Trophoblast cell (in vitro differentiated cells and primary cell): ENCODE measurements around the gene TACC2.

Experiments used
- DNase-seq, 2 donors: peaks; one replicate each; pipeline ENCODE4 v3.0.0-alpha.2; 2016
- H2AFZ ChIP-seq: 2 replicates; pipeline ENCODE4 v1.6.1; 2013; ENCODE audit warnings: low read length, moderate library complexity, mild to moderate bottlenecking; ENCODE audit not compliant: insufficient read depth, poor library complexity
- H2AK5ac ChIP-seq: 2 replicates; pipeline ENCODE4 v1.6.1; 2013; ENCODE audit warnings: mild to moderate bottlenecking, low read length
- H2BK120ac ChIP-seq: 2 replicates; pipeline ENCODE4 v1.6.1; 2013; ENCODE audit warnings: low read length, mild to moderate bottlenecking, moderate library complexity; ENCODE audit not compliant: insufficient read depth, poor library complexity
- H2BK12ac ChIP-seq: 2 replicates; pipeline ENCODE4 v1.6.1; 2013; ENCODE audit warnings: mild to moderate bottlenecking, low read length, moderate library complexity
- H2BK5ac ChIP-seq: 2 replicates; pipeline ENCODE4 v1.6.1; 2013; ENCODE audit warnings: low read length, low read depth, moderate library complexity, mild to moderate bottlenecking; ENCODE audit not compliant: poor library complexity
- H3K14ac ChIP-seq: 2 replicates; pipeline ENCODE4 v1.6.1; 2013; ENCODE audit warnings: mild to moderate bottlenecking, low read length
- H3K18ac ChIP-seq: 2 replicates; pipeline ENCODE4 v1.6.1; 2013; ENCODE audit warnings: mild to moderate bottlenecking, low read length
- H3K23ac ChIP-seq: 2 replicates; pipeline ENCODE4 v1.6.1; 2013; ENCODE audit warnings: low read length
- H3K27ac ChIP-seq: 2 replicates; pipeline ENCODE4 v1.5.1; 2013; ENCODE audit warnings: low read depth, mild to moderate bottlenecking, inconsistent platforms, low read length, moderate library complexity
- H3K27me3 ChIP-seq: 2 replicates; pipeline ENCODE4 v1.6.1; 2013; ENCODE audit warnings: inconsistent platforms, mild to moderate bottlenecking, low read length, moderate library complexity; ENCODE audit not compliant: insufficient read depth
- H3K36me3 ChIP-seq, 2 experiments: 1 replicate in 1 of 2; 2 replicates in 1 of 2; pipeline ENCODE4 v1.6.1; 2013; ENCODE audit warnings: low read length in 2 of 2, mild to moderate bottlenecking in 2 of 2, moderate library complexity in 1 of 2; ENCODE audit not compliant: insufficient read depth in 2 of 2, control insufficient read depth in 1 of 2
- H3K4ac ChIP-seq: 2 replicates; pipeline ENCODE4 v1.6.1; 2013; ENCODE audit warnings: low read depth, mild to moderate bottlenecking, low read length, moderate library complexity
- H3K4me1 ChIP-seq, 2 experiments: 1 replicate in 1 of 2; 2 replicates in 1 of 2; pipeline ENCODE4 v1.6.1; 2013; ENCODE audit warnings: low read length in 2 of 2, mild to moderate bottlenecking in 2 of 2, moderate library complexity in 1 of 2; ENCODE audit not compliant: insufficient read depth in 2 of 2, control insufficient read depth in 1 of 2
- H3K4me2 ChIP-seq: 2 replicates; pipeline ENCODE4 v1.6.1; 2013; ENCODE audit warnings: inconsistent platforms, mild to moderate bottlenecking, low read length, moderate library complexity
- H3K4me3 ChIP-seq: 2 replicates; pipeline ENCODE4 v1.5.1; 2013; ENCODE audit warnings: mild to moderate bottlenecking, low read depth, low read length, inconsistent platforms
- H3K79me1 ChIP-seq: one replicate; pipeline ENCODE4 v1.6.1; 2013; ENCODE audit warnings: low read length
- H3K79me2 ChIP-seq: 2 replicates; pipeline ENCODE4 v1.6.1; 2013; ENCODE audit warnings: low read length, mild to moderate bottlenecking; ENCODE audit not compliant: control insufficient read depth, insufficient read depth, poor library complexity
- H3K9ac ChIP-seq: 2 replicates; pipeline ENCODE4 v1.6.1; 2013; ENCODE audit warnings: mild to moderate bottlenecking, low read length
- H3K9me3 ChIP-seq: 2 replicates; pipeline ENCODE4 v1.6.1; 2013; ENCODE audit warnings: low read depth, mild to moderate bottlenecking, control low read depth, inconsistent platforms, low read length; ENCODE audit not compliant: insufficient read depth
- H4K12ac ChIP-seq: 2 replicates; pipeline ENCODE4 v1.6.1; 2013; ENCODE audit warnings: low read depth, mild to moderate bottlenecking, low read length, moderate library complexity
- H4K8ac ChIP-seq: 2 replicates; pipeline ENCODE4 v1.6.1; 2013; ENCODE audit warnings: low read depth, mild to moderate bottlenecking, low read length, moderate library complexity
- H4K91ac ChIP-seq: one replicate; pipeline ENCODE4 v1.6.1; 2013; ENCODE audit warnings: low read depth, mild to moderate bottlenecking, low read length, moderate library complexity
- WGBS: extraction: QIAGEN DNeasy Blood & Tissue Kit; methylation state at CpG from one replicate; pipeline ENCODE4 v1.1.7; 2013; ENCODE audit warnings: missing lambda C conversion rate; ENCODE audit not compliant: insufficient read length, insufficient coverage; ENCODE audit errors: extremely low coverage; 5-methylcytosine and 5-hydroxymethylcytosine counted together

Gene TACC2

DNA sequence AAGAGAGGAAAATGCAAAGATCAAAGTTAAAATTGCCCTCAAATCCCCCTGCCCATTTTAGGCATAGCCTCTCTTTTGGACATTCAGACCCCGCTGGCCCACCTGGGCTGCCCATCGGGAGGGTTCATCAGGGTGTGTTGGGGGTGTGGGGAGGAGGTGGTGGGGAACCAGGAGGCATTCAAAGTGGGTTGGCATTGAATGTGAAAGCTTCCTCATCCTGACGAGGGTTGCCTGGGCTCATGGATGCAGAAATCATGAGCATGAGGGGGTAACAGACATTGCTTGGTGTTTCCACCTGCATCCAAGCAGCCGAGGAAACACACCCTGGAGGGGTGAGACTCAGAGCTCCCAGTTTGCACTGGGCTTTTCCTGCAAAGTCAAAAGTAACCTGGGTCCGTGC is 302.8 kb downstream of the TACC2 start:
- Histone ChIP-seq H2AFZ (no peak overlapping the region), H3K4me1 (peaks cover 8 to 13% of the 10 kb centered on the region in 2 experiments), H3K79me1 (no peaks in the 10 kb centered on the region), H2BK12ac (no peak overlapping the region), H3K9me3 (no peaks in the 10 kb centered on the region), H2BK120ac (no peak overlapping the region), H3K14ac (no peak overlapping the region), H2AK5ac (no peak overlapping the region), H4K91ac (no peak overlapping the region), H3K27ac (no peak overlapping the region), H3K4me3 (no peak overlapping the region), H3K27me3 (no peaks in the 10 kb centered on the region), H3K4ac (no peak overlapping the region), H3K36me3 (no peaks in the 10 kb centered on the region), H4K12ac (no peak overlapping the region), H3K79me2 (no peaks in the 10 kb centered on the region), H3K18ac (no peak overlapping the region), H3K9ac (no peak overlapping the region), H3K23ac (no peak overlapping the region), H4K8ac (no peak overlapping the region), H2BK5ac (no peak overlapping the region), H3K4me2 (no peak overlapping the region)
- no CpG with 5 or more reads among the region's 5 CpGs for WGBS
- DNase-seq = no peak

DNA sequence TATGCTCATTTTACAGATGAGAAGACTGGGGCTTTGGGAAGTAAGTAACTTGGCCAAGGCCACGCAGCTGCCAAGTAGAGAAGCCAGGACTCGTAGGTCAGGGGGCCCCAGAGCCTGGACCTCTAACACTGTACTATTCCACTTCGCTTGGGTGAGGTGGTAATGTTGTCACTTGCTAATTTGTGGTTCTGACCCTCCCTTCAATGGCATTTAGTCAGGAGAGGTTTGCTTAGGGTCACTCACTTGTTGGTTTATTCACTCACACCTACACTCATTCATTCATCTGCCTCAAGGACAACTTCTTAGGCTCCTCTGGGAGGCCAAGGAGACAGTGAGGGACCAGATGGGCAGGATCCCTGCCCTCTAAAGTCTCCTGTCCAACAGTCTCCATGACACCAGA is 303.4 kb downstream of the TACC2 start:
- Histone ChIP-seq H2BK5ac (no peak overlapping the region), H3K27me3 (no peaks in the 10 kb centered on the region), H3K4me1 (peaks cover 8 to 13% of the 10 kb centered on the region in 2 experiments), H3K79me1 (no peaks in the 10 kb centered on the region), H3K9ac (no peak overlapping the region), H2BK120ac (no peak overlapping the region), H3K9me3 (no peaks in the 10 kb centered on the region), H3K4me2 (no peak overlapping the region), H2AFZ (no peak overlapping the region), H3K79me2 (no peaks in the 10 kb centered on the region), H4K91ac (no peak overlapping the region), H3K23ac (no peak overlapping the region), H3K27ac (no peak overlapping the region), H3K14ac (no peak overlapping the region), H2BK12ac (no peak overlapping the region), H4K12ac (no peak overlapping the region), H3K18ac (no peak overlapping the region), H3K4ac (no peak overlapping the region), H2AK5ac (no peak overlapping the region), H3K36me3 (no peaks in the 10 kb centered on the region), H4K8ac (no peak overlapping the region), H3K4me3 (no peak overlapping the region)
- WGBS = no CpG with 5 or more reads among the region's 3 CpGs
- no peak for DNase-seq

DNA sequence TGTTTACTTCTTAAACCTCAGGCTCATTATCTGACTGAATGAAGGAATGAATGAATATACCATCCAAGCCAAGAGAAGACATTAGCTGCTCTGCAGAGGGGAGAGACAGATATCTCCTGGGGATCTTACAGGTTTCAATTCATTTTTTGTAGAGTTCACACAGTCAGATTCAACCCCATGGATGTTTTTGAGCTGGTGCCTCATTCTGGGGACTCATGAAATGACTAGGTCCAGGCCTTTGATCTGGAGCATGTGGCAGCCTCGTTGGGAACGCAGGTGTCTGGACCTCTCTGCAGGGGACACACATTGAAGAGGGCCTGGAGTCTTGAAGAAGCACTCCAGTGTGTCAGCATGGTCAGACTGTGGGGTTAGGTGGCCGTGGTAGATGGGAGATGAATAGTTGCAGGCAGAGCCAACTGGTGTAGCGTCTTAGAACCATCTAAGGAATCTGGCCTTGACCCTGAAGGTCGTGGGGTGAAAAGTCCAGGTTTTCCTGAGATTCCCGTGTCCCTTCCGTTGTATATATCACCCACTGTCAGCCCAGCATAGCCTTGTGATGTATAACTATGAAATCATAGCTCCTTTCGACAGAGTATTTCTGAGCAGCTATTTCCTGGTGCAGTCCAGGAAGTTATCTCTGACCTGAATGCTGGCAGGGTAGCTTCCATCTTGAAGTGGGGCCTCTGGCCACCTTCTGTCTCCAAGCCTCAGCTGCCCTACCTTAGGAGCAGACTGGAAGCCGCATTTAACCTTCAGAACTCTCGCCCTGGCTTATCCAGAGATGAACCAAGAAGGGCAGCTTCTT is 304.4 kb downstream of the TACC2 start:
- Histone ChIP-seq H3K27me3 (no peaks in the 10 kb centered on the region), H3K4me1 (peaks cover 8 to 13% of the 10 kb centered on the region in 2 experiments), H3K9me3 (no peaks in the 10 kb centered on the region), H2AFZ (no peak overlapping the region), H3K4ac (no peak overlapping the region), H2BK12ac (no peak overlapping the region), H2AK5ac (no peak overlapping the region), H3K14ac (no peak overlapping the region), H3K9ac (no peak overlapping the region), H3K36me3 (no peaks in the 10 kb centered on the region), H3K79me1 (no peaks in the 10 kb centered on the region), H3K27ac (no peak overlapping the region), H4K12ac (no peak overlapping the region), H4K91ac (no peak overlapping the region), H3K4me3 (no peak overlapping the region), H2BK120ac (no peak overlapping the region), H3K4me2 (no peak overlapping the region), H2BK5ac (no peak overlapping the region), H3K18ac (no peak overlapping the region), H3K79me2 (no peaks in the 10 kb centered on the region), H4K8ac (no peak overlapping the region), H3K23ac (no peak overlapping the region)
- peak; percentile 56 to 81 for DNase-seq
- no CpG with 5 or more reads among the region's 10 CpGs for WGBS

DNA sequence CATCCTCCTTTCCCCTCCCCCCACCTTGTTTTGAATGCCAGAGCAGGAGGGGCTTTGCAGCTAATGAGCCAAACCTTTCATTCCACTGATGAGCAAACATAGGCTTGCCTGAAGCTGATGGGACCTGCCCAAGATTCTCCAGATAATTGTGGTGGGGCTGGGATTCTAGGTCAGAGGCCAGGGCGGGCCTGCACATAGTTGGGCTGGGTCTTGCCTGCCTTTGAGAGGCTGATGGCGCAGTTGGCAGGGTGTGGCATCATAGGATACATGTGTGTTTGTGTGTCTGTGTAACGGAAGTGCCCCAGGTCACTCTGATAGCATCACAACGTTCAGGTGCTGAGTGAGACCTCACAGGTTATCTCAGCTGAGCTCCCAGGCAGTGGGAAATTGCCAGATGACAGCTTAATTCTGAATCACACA is 305.0 kb downstream of the TACC2 start:
- Histone ChIP-seq H4K91ac (no peak overlapping the region), H3K79me2 (no peaks in the 10 kb centered on the region), H3K4me2 (no peak overlapping the region), H3K4me1 (peaks cover 8 to 13% of the 10 kb centered on the region in 2 experiments), H2BK12ac (no peak overlapping the region), H3K4me3 (no peak overlapping the region), H3K9ac (no peak overlapping the region), H4K12ac (no peak overlapping the region), H3K27ac (no peak overlapping the region), H3K23ac (no peak overlapping the region), H2AFZ (no peak overlapping the region), H2BK120ac (no peak overlapping the region), H3K9me3 (no peaks in the 10 kb centered on the region), H4K8ac (no peak overlapping the region), H3K18ac (no peak overlapping the region), H3K4ac (no peak overlapping the region), H3K79me1 (no peaks in the 10 kb centered on the region), H2BK5ac (no peak overlapping the region), H3K36me3 (no peaks in the 10 kb centered on the region), H2AK5ac (no peak overlapping the region), H3K14ac (no peak overlapping the region), H3K27me3 (no peaks in the 10 kb centered on the region)
- WGBS = no CpG with 5 or more reads among the region's 4 CpGs
- DNase-seq = peak; percentile 98
